ENCODE results near the gene RNLS.
A peak's percentile ranks its signal among the peaks of the same experiment; 100 is the strongest.

The RNLS gene

GRCh38 chr10:88553116-88553752 lies 29.9 kb downstream of the RNLS start:
- DNase-seq (ENCODE audit: low read depth, low spot score), result peak; percentile 29

GRCh38 chr10:88551246-88551645 lies 31.9 kb downstream of the RNLS start:
- no peak for DNase-seq (ENCODE audit: low read depth, low spot score)

GRCh38 chr10:88546497-88546896 lies 36.6 kb downstream of the RNLS start:
- DNase-seq (ENCODE audit: low read depth, low spot score), result no peak

- no peak for DNase-seq (ENCODE audit: low read depth, low spot score)
Measured at GRCh38 chr10:88545359-88545758, 37.8 kb downstream of the RNLS start.

- no peak for DNase-seq (ENCODE audit: low read depth, low spot score)
Measured at GRCh38 chr10:88544140-88544870, 38.8 kb downstream of the RNLS start.

GRCh38 chr10:88542522-88542921 lies 40.6 kb downstream of the RNLS start:
- no peak for DNase-seq (ENCODE audit: low read depth, low spot score)

- DNase-seq (ENCODE audit: low read depth, low spot score), result peak; percentile 20
Measured at GRCh38 chr10:88541116-88541626, 41.9 kb downstream of the RNLS start.

- DNase-seq (ENCODE audit: low read depth, low spot score), result no peak
Measured at GRCh38 chr10:88540351-88540750, 42.8 kb downstream of the RNLS start.

GRCh38 chr10:88538048-88538447 lies 45.1 kb downstream of the RNLS start:
- DNase-seq (ENCODE audit: low read depth, low spot score), result no peak

- peak; percentile 12 for DNase-seq (ENCODE audit: low read depth, low spot score)
Measured at GRCh38 chr10:88537322-88537721, 45.8 kb downstream of the RNLS start.

GRCh38 chr10:88536437-88536836 lies 46.7 kb downstream of the RNLS start:
- no peak for DNase-seq (ENCODE audit: low read depth, low spot score)

- no peak for DNase-seq (ENCODE audit: low read depth, low spot score)
Measured at GRCh38 chr10:88534072-88534665, 48.9 kb downstream of the RNLS start.

GRCh38 chr10:88531392-88532052 lies 51.6 kb downstream of the RNLS start:
- no peak for DNase-seq (ENCODE audit: low read depth, low spot score)

GRCh38 chr10:88530629-88531391 lies 52.3 kb downstream of the RNLS start:
- no peak for DNase-seq (ENCODE audit: low read depth, low spot score)

GRCh38 chr10:88530093-88530492 lies 53.0 kb downstream of the RNLS start:
- DNase-seq (ENCODE audit: low read depth, low spot score), result no peak

GRCh38 chr10:88528806-88529570 lies 54.1 kb downstream of the RNLS start:
- DNase-seq (ENCODE audit: low read depth, low spot score), result no peak

GRCh38 chr10:88528201-88528600 lies 54.9 kb downstream of the RNLS start:
- DNase-seq (ENCODE audit: low read depth, low spot score), result no peak

GRCh38 chr10:88527245-88527644 lies 55.9 kb downstream of the RNLS start:
- DNase-seq (ENCODE audit: low read depth, low spot score), result no peak

- no peak for DNase-seq (ENCODE audit: low read depth, low spot score)
Measured at GRCh38 chr10:88526501-88527105, 56.5 kb downstream of the RNLS start.

- peak; percentile 46 for DNase-seq (ENCODE audit: low read depth, low spot score)
Measured at GRCh38 chr10:88525371-88526069, 57.6 kb downstream of the RNLS start.

Measured in brain pericyte (primary cell).